Measurements from ENCODE around the gene MAP3K2.

MAP3K2 gene

GRCh38 chr2:127387655-127388422, at the start of gene MAP3K2:
MAP3K2 (minus strand) TSS chr2:127387975; CDS start chr2:127343129, 44,846 bp downstream.
- DNase-seq: peak; percentile 73 to 85

- no peak for DNase-seq
These were observed 49.3 kb upstream of the MAP3K2 start for GRCh38 chr2:127437056-127437455.

GRCh38 chr2:127434515-127434914, 46.7 kb upstream of the MAP3K2 start:
- DNase-seq: no peak

DNA sequence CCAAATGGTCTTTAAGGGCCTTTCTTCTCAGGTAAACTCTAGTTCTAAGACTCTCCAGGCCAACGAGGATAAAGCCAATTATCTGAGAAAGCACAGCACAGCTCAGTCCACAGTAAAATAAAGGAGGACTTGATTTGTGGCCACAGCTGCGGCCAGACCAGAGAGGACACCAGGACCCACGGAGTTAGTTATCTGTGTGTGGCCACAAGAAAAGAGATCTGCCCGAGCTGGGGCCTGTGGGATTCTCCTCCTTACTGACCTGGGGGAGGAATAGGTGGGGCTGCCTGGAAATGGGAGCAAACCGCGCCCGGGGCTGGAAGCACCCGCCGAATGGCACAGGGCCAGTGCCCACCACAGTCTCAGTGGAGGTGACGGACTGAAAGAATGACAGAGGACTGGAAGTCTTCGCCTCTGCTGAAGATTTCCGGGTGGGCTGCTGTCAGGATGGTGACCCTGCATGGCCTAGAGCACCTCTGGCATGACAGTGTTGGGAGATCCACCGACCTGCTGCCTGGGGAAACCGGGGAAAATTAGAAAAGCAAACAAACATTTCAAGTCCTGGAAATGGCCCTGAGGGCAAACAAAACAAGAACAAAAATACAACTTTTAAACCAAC, 43.7 kb upstream of the MAP3K2 start:
- DNase-seq: no peak

GRCh38 chr2:127429844-127430425, 42.2 kb upstream of the MAP3K2 start:
- no peak for DNase-seq

GRCh38 chr2:127429291-127429690, 41.5 kb upstream of the MAP3K2 start:
- no peak for DNase-seq

DNA sequence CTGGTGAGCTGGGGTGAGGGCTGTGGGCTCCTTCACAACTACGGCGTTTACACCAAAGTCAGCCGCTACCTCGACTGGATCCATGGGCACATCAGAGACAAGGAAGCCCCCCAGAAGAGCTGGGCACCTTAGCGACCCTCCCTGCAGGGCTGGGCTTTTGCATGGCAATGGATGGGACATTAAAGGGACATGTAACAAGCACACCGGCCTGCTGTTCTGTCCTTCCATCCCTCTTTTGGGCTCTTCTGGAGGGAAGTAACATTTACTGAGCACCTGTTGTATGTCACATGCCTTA, 41.0 kb upstream of the MAP3K2 start:
- no peak for DNase-seq

DNA sequence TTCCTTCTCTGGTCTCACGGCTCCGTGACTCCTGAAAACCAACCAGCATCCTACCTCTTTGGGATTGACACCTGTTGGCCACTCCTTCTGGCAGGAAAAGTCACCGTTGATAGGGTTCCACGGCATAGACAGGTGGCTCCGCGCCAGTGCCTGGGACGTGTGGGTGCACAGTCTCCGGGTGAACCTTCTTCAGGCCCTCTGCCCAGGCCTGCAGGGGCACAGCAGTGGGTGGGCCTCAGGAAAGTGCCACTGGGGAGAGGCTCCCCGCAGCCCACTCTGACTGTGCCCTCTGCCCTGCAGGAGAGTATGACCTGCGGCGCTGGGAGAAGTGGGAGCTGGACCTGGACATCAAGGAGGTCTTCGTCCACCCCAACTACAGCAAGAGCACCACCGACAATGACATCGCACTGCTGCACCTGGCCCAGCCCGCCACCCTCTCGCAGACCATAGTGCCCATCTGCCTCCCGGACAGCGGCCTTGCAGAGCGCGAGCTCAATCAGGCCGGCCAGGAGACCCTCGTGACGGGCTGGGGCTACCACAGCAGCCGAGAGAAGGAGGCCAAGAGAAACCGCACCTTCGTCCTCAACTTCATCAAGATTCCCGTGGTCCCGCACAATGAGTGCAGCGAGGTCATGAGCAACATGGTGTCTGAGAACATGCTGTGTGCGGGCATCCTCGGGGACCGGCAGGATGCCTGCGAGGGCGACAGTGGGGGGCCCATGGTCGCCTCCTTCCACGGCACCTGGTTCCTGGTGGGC, 40.5 kb upstream of the MAP3K2 start:
- no peak for DNase-seq

- no peak for DNase-seq
These were observed 39.7 kb upstream of the MAP3K2 start for GRCh38 chr2:127427376-127428056.

- DNase-seq: no peak
These were observed 39.0 kb upstream of the MAP3K2 start for GRCh38 chr2:127426501-127427354.

- DNase-seq: no peak
These were observed 38.0 kb upstream of the MAP3K2 start for GRCh38 chr2:127425540-127426490.

- DNase-seq: no peak
These were observed 37.1 kb upstream of the MAP3K2 start for GRCh38 chr2:127424598-127425520.

DNA sequence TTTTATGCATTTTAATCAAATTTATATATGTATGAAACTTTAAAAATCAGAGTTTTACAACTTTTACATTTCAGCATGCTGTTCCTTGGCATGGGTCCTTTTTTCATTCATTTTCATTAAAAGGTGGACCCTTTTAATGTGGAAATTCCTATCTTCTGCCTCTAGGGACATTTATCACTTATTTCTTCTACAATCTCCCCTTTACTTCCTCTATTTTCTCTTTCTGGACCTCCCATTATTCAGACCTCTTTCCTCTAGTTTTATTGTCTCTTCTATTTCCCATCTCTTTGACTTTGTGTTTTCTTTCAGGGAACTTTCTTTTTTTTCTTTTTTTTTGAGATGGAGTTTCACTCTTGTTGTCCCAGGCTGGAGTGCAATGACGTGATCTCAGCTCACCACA, 36.1 kb upstream of the MAP3K2 start:
- no peak for DNase-seq

DNA sequence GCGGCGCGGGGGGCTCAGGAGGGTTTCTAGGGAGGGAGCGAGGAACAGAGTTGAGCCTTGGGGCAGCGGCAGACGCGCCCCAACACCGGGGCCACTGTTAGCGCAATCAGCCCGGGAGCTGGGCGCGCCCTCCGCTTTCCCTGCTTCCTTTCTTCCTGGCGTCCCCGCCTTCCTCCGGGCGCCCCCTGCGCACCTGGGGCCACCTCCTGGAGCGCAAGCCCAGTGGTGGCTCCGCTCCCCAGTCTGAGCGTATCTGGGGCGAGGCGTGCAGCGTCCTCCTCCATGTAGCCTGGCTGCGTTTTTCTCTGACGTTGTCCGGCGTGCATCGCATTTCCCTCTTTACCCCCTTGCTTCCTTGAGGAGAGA, 35.7 kb upstream of the MAP3K2 start:
- DNase-seq: no peak

DNA sequence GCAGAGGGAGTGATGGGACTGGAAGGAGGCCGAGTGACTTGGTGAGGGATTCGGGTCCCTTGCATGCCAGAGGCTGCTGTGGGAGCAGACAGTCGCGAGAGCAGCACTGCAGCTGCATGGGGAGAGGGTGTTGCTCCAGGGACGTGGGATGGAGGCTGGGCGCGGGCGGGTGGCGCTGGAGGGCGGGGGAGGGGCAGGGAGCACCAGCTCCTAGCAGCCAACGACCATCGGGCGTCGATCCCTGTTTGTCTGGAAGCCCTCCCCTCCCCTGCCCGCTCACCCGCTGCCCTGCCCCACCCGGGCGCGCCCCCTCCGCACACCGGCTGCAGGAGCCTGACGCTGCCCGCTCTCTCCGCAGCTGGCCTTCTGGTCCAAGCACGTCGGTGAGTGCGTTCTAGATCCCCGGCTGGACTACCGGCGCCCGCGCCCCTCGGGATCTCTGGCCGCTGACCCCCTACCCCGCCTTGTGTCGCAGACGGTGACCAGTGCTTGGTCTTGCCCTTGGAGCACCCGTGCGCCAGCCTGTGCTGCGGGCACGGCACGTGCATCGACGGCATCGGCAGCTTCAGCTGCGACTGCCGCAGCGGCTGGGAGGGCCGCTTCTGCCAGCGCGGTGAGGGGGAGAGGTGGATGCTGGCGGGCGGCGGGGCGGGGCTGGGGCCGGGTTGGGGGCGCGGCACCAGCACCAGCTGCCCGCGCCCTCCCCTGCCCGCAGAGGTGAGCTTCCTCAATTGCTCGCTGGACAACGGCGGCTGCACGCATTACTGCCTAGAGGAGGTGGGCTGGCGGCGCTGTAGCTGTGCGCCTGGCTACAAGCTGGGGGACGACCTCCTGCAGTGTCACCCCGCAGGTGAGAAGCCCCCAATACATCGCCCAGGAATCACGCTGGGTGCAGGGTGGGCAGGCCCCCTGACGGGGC, 35.0 kb upstream of the MAP3K2 start:
- DNase-seq: peak; percentile 11 to 31

- DNase-seq: no peak
These were observed 34.2 kb upstream of the MAP3K2 start for GRCh38 chr2:127421871-127422558.

- no peak for DNase-seq
These were observed 33.5 kb upstream of the MAP3K2 start for GRCh38 chr2:127421116-127421800.

Data from SHP77 (cell line).